ENCODE data around the gene PCNT.

PCNT gene

DNA sequence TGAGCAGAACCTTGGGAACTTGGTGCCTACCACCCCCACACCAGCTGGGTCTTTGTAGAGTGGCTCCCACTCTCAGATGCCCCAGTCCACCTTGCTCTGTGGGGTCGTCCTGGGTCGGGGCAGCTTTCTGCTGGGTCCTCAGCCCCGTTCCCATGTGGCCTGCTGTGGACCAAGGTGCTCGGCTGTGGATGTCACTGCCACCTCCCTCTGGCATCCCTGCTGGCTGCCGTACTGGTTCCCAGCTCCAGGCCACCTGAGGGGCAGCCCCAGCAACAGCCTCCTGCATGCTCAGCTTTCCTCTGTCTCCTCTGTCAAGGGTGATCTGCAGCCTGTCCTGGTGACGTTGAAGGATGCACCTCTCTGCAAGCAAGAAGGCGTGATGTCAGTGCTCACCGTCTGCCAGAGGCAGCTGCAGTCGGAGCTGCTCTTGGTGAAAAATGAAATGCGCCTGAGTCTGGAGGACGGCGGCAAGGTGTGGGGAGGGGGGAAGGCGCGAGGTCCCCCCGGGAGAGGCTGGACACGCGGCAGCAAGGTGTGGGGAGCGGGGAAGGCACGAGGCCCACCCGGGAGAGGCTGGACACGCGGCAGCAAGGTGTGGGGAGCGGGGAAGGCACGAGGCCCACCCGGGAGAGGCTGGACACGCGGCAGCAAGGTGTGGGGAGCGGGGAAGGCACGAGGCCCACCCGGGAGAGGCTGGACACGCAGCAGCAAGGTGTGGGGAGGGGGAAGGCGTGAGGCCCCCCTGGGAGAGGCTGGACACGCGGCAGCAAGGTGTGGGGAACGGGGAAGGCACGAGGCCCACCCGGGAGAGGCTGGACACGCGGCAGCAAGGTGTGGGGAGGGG lies 88.8 kb downstream of the PCNT start:
- Histone ChIP-seq H3K27ac (replicated peaks) (no peak overlapping the region), H3K27me3 (ENCODE audit: insufficient read depth, poor library complexity, severe bottlenecking) (no peaks in the 10 kb centered on the region), H3K4me3 (replicated peaks; ENCODE audit: insufficient read depth, low read length) (no peak overlapping the region)
- DNase-seq (ENCODE audit: low read depth in 1 of 2, low spot score in 1 of 2) = no peak
- TF ChIP-seq, protein P1, sequence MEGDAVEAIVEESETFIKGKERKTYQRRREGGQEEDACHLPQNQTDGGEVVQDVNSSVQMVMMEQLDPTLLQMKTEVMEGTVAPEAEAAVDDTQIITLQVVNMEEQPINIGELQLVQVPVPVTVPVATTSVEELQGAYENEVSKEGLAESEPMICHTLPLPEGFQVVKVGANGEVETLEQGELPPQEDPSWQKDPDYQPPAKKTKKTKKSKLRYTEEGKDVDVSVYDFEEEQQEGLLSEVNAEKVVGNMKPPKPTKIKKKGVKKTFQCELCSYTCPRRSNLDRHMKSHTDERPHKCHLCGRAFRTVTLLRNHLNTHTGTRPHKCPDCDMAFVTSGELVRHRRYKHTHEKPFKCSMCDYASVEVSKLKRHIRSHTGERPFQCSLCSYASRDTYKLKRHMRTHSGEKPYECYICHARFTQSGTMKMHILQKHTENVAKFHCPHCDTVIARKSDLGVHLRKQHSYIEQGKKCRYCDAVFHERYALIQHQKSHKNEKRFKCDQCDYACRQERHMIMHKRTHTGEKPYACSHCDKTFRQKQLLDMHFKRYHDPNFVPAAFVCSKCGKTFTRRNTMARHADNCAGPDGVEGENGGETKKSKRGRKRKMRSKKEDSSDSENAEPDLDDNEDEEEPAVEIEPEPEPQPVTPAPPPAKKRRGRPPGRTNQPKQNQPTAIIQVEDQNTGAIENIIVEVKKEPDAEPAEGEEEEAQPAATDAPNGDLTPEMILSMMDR (IDR thresholded peaks at IDR 0.05; ENCODE audit: insufficient read depth, low read length) = no peak
- no peak for TF ChIP-seq POLR2AphosphoS5 (IDR thresholded peaks at IDR 0.05; ENCODE audit: low read depth)
- TF ChIP-seq, protein P2, sequence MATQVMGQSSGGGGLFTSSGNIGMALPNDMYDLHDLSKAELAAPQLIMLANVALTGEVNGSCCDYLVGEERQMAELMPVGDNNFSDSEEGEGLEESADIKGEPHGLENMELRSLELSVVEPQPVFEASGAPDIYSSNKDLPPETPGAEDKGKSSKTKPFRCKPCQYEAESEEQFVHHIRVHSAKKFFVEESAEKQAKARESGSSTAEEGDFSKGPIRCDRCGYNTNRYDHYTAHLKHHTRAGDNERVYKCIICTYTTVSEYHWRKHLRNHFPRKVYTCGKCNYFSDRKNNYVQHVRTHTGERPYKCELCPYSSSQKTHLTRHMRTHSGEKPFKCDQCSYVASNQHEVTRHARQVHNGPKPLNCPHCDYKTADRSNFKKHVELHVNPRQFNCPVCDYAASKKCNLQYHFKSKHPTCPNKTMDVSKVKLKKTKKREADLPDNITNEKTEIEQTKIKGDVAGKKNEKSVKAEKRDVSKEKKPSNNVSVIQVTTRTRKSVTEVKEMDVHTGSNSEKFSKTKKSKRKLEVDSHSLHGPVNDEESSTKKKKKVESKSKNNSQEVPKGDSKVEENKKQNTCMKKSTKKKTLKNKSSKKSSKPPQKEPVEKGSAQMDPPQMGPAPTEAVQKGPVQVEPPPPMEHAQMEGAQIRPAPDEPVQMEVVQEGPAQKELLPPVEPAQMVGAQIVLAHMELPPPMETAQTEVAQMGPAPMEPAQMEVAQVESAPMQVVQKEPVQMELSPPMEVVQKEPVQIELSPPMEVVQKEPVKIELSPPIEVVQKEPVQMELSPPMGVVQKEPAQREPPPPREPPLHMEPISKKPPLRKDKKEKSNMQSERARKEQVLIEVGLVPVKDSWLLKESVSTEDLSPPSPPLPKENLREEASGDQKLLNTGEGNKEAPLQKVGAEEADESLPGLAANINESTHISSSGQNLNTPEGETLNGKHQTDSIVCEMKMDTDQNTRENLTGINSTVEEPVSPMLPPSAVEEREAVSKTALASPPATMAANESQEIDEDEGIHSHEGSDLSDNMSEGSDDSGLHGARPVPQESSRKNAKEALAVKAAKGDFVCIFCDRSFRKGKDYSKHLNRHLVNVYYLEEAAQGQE (IDR thresholded peaks at IDR 0.05; ENCODE audit: insufficient replicate concordance, low read depth) = no peak
- TF ChIP-seq GABPA (IDR thresholded peaks at IDR 0.05; ENCODE audit: low read depth) = no peak
- TF ChIP-seq SPI1 (IDR thresholded peaks at IDR 0.05; ENCODE audit: borderline replicate concordance, low read depth) = no peak

DNA sequence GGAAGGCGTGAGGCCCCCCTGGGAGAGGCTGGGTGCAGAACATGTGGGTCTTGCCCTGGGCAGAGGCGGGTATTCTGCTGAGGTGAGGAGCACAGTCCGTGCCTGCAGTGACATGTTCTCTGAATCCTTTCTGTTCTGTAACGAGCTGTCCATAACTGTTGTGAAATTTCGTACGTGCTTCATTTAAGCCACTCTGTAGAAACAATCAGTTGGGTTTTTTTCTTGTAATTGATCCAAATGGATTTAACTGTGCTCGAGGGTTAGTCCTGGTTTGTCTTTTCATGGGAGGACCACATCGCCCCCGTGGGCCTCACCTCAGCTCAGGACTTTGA lies 89.4 kb downstream of the PCNT start:
- TF ChIP-seq GABPA (IDR thresholded peaks at IDR 0.05; ENCODE audit: low read depth) = no peak
- TF ChIP-seq, protein P1 (IDR thresholded peaks at IDR 0.05; ENCODE audit: insufficient read depth, low read length) = no peak
- TF ChIP-seq POLR2AphosphoS5 (IDR thresholded peaks at IDR 0.05; ENCODE audit: low read depth) = no peak
- TF ChIP-seq SPI1 (IDR thresholded peaks at IDR 0.05; ENCODE audit: borderline replicate concordance, low read depth) = no peak
- TF ChIP-seq, protein P2 (IDR thresholded peaks at IDR 0.05; ENCODE audit: insufficient replicate concordance, low read depth) = no peak
- no peaks in the 10 kb centered on the region for H3K27me3 ChIP-seq (ENCODE audit: insufficient read depth, poor library complexity, severe bottlenecking)
- H3K27ac ChIP-seq (replicated peaks) = no peak overlapping the region
- no peak overlapping the region for H3K4me3 ChIP-seq (replicated peaks; ENCODE audit: insufficient read depth, low read length)
- no peak for DNase-seq (ENCODE audit: low read depth in 1 of 2, low spot score in 1 of 2)

DNA sequence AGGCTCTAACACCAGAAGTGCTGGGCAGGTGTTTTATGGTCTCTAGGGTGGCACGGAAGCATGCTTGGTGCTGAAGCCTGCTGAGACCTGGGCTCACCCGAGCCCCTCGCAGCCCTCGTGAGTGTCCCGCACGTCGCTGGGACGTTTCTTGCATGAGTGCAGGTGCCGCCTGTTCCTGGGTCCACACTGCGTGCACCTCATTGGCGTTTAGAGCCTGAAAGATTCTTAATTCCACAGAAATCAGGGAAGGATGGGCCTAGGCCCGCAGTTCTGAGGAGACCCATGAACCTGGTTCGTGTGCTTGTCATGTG lies 91.0 kb downstream of the PCNT start:
- no peak for DNase-seq (ENCODE audit: low read depth in 1 of 2, low spot score in 1 of 2)
- Histone ChIP-seq H3K27me3 (ENCODE audit: insufficient read depth, poor library complexity, severe bottlenecking) (no peaks in the 10 kb centered on the region), H3K4me3 (replicated peaks; ENCODE audit: insufficient read depth, low read length) (no peak overlapping the region), H3K27ac (replicated peaks) (no peak overlapping the region)
- no peak for TF ChIP-seq POLR2AphosphoS5 (IDR thresholded peaks at IDR 0.05; ENCODE audit: low read depth)
- TF ChIP-seq, protein P2 (IDR thresholded peaks at IDR 0.05; ENCODE audit: insufficient replicate concordance, low read depth) = no peak
- no peak for TF ChIP-seq GABPA (IDR thresholded peaks at IDR 0.05; ENCODE audit: low read depth)
